GM23338 (cell line): ENCODE results near the gene DRD4. TPM values are rescaled to one million over a fixed set of nuclear protein-coding genes. Genes with fewer than 3 reads are reported as not detected.

Experiments used
- ATAC-seq: fragments of 200-7000 bp; cut with Tn5 transposase; 3 replicates; pipeline ENCODE4 v1.9.1; 2020
- DNase-seq: peaks from one replicate; pipeline ENCODE4 v3.0.0-alpha.2; 2015; ENCODE audit warnings: low spot score
- H2AFZ ChIP-seq: fragments of 200-600 bp; sonication (generic); 2 replicates; pipeline ENCODE4 v1.8.0; 2016; ENCODE audit warnings: antibody characterized with exemption, mild to moderate bottlenecking, moderate library complexity
- H3F3A ChIP-seq: fragments of 200-600 bp; sonication (generic); replicated peaks from 2 replicates; pipeline ENCODE4 v1.8.0; 2017; ENCODE audit warnings: antibody characterized with exemption, mixed run types, low read depth
- H3K27ac ChIP-seq: fragments of 200-600 bp; sonication (generic); 2 replicates; pipeline ENCODE4 v1.6.1; 2016; ENCODE audit warnings: low read depth
- H3K27me3 ChIP-seq: fragments of 200-600 bp; sonication (generic); 2 replicates; pipeline ENCODE4 v1.8.0; 2016; ENCODE audit warnings: mild to moderate bottlenecking, mixed run types, moderate library complexity; ENCODE audit not compliant: insufficient read depth
- H3K36me3 ChIP-seq: fragments of 200-600 bp; sonication (generic); 2 replicates; pipeline ENCODE4 v1.8.0; 2016; ENCODE audit warnings: mild to moderate bottlenecking; ENCODE audit not compliant: insufficient read depth
- H3K4me1 ChIP-seq: fragments of 200-600 bp; sonication (generic); 2 replicates; pipeline ENCODE4 v1.8.0; 2016; ENCODE audit warnings: mild to moderate bottlenecking, moderate library complexity; ENCODE audit not compliant: insufficient read depth
- H3K4me2 ChIP-seq: fragments of 200-600 bp; sonication (generic); 2 replicates; pipeline ENCODE4 v1.7.1; 2017; ENCODE audit warnings: mixed run types
- H3K4me3 ChIP-seq: fragments of 200-600 bp; sonication (generic); 2 replicates; pipeline ENCODE4 v1.6.1; 2016; ENCODE audit warnings: mixed run types
- H3K79me2 ChIP-seq: fragments of 200-600 bp; sonication (generic); replicated peaks from 2 replicates; pipeline ENCODE4 v1.8.0; 2017; ENCODE audit warnings: mild to moderate bottlenecking; ENCODE audit not compliant: insufficient read depth
- H3K9me2 ChIP-seq: fragments of 200-600 bp; sonication (generic); 2 replicates; pipeline ENCODE4 v1.8.0; 2017; ENCODE audit not compliant: insufficient read depth
- H4K20me1 ChIP-seq: fragments of 200-600 bp; sonication (generic); replicated peaks from 2 replicates; pipeline ENCODE4 v1.8.0; 2017; ENCODE audit warnings: mild to moderate bottlenecking; ENCODE audit not compliant: insufficient read depth
- H3K27ac Mint-ChIP-seq: 2 replicates; pipeline ENCODE4 v1.8.0; 2020; ENCODE audit warnings: inconsistent platforms, mild to moderate bottlenecking, moderate library complexity, mixed read lengths
- H3K27me3 Mint-ChIP-seq: 3 replicates; pipeline ENCODE4 v1.8.0; 2022; ENCODE audit warnings: low read depth, mild to moderate bottlenecking, moderate library complexity, mixed read lengths, inconsistent platforms; ENCODE audit not compliant: insufficient read depth, poor library complexity
- H3K36me3 Mint-ChIP-seq: 3 replicates; pipeline ENCODE4 v1.8.0; 2021; ENCODE audit warnings: low read depth, mild to moderate bottlenecking, inconsistent platforms, moderate library complexity, mixed read lengths
- H3K4me1 Mint-ChIP-seq: 3 replicates; pipeline ENCODE4 v1.8.0; 2020; ENCODE audit warnings: mild to moderate bottlenecking, inconsistent platforms, mixed read lengths
- H3K4me3 Mint-ChIP-seq: 3 replicates; pipeline ENCODE4 v1.8.0; 2021; ENCODE audit warnings: moderate library complexity, mild to moderate bottlenecking, inconsistent platforms, mixed read lengths
- H3K9me3 Mint-ChIP-seq: 3 replicates; pipeline ENCODE4 v1.8.0; 2020; ENCODE audit warnings: moderate library complexity, mild to moderate bottlenecking, inconsistent platforms, mixed read lengths
- CREB1 ChIP-seq: fragments of 250-450 bp; sonication (Bioruptor Pico); IDR thresholded peaks from 2 replicates; pipeline ENCODE4 v1.5.0; 2020; ENCODE audit warnings: low read depth, mild to moderate bottlenecking, moderate library complexity
- EZH2phosphoT487 ChIP-seq: fragments of 200-600 bp; sonication (generic); IDR thresholded peaks from one replicate; pipeline ENCODE4 v1.8.1; 2018; ENCODE audit warnings: antibody characterized with exemption; ENCODE audit not compliant: unreplicated experiment
- JUNB ChIP-seq: IDR thresholded peaks from one replicate; pipeline ENCODE4 v1.6.1; 2016; ENCODE audit warnings: antibody characterized with exemption; ENCODE audit not compliant: unreplicated experiment
- NANOG ChIP-seq: IDR thresholded peaks from 2 replicates; pipeline ENCODE4 v1.6.1; 2016; ENCODE audit warnings: antibody characterized with exemption, borderline replicate concordance
- POLR2AphosphoS5 ChIP-seq: IDR thresholded peaks from 2 replicates; pipeline ENCODE4 v1.6.1; 2016; ENCODE audit warnings: antibody characterized with exemption, low read depth
- STAT1 ChIP-seq: IDR thresholded peaks from one replicate; pipeline ENCODE4 v1.6.1; 2016; ENCODE audit warnings: antibody characterized with exemption; ENCODE audit not compliant: unreplicated experiment
- ZNF114 ChIP-seq: fragments of 250-450 bp; sonication (Bioruptor Pico); IDR thresholded peaks from 2 replicates; pipeline ENCODE4 v1.5.0; 2020; ENCODE audit warnings: mild to moderate bottlenecking, moderate library complexity
- polyA plus RNA-seq: library from polyadenylated mRNA; unstranded; fragments of >200 nt; fragmentation: Nextera tagmentation; extraction: Ambion mirVana; gene quantifications from 2 replicates; pipeline ENCODE4 v1.2.1, GENCODE V29; 2016
- total RNA-seq: library from RNA; depleted of rRNA; stranded (reverse); fragments of >200 nt; shearing (Covaris generic); gene quantifications from 2 replicates; pipeline ENCODE4 v1.2.3, GENCODE V29; 2014
- TF ChIP-seq, protein P1 (sequence below): IDR thresholded peaks from one replicate; pipeline ENCODE4 v1.6.1; 2018; ENCODE audit warnings: antibody characterized with exemption; ENCODE audit not compliant: unreplicated experiment
- TF ChIP-seq, protein P2 (sequence below), 2 experiments: fragments of 200-600 bp in 1 of 2; sonication (generic) in 1 of 2; conservative IDR thresholded peaks; 2 replicates each; pipeline versions ENCODE4 v1.5.1 to v1.6.1; 2016 to 2017; ENCODE audit warnings: antibody characterized with exemption in 2 of 2, low read depth in 2 of 2, mild to moderate bottlenecking in 2 of 2, moderate library complexity in 1 of 2

The DRD4 gene
- total and polyA plus RNA-seq, 2 experiments from 2014 or later: 1.0 to 1.8 TPM

- TF ChIP-seq NANOG (no peak), POLR2AphosphoS5 (no peak), EZH2phosphoT487 (no peak), CREB1 (CRISPR knock-in tag) (no peak), ZNF114 (CRISPR knock-in tag) (no peak), STAT1 (no peak), JUNB (no peak)
- TF ChIP-seq, protein P1, sequence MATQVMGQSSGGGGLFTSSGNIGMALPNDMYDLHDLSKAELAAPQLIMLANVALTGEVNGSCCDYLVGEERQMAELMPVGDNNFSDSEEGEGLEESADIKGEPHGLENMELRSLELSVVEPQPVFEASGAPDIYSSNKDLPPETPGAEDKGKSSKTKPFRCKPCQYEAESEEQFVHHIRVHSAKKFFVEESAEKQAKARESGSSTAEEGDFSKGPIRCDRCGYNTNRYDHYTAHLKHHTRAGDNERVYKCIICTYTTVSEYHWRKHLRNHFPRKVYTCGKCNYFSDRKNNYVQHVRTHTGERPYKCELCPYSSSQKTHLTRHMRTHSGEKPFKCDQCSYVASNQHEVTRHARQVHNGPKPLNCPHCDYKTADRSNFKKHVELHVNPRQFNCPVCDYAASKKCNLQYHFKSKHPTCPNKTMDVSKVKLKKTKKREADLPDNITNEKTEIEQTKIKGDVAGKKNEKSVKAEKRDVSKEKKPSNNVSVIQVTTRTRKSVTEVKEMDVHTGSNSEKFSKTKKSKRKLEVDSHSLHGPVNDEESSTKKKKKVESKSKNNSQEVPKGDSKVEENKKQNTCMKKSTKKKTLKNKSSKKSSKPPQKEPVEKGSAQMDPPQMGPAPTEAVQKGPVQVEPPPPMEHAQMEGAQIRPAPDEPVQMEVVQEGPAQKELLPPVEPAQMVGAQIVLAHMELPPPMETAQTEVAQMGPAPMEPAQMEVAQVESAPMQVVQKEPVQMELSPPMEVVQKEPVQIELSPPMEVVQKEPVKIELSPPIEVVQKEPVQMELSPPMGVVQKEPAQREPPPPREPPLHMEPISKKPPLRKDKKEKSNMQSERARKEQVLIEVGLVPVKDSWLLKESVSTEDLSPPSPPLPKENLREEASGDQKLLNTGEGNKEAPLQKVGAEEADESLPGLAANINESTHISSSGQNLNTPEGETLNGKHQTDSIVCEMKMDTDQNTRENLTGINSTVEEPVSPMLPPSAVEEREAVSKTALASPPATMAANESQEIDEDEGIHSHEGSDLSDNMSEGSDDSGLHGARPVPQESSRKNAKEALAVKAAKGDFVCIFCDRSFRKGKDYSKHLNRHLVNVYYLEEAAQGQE: no peak
- no peak for DNase-seq
- Histone ChIP-seq H3K9me2 (no peaks in the 10 kb centered on the region), H3K27me3 (no peaks in the 10 kb centered on the region), H3K4me2 (no peak overlapping the region), H3K79me2 (peaks cover 3% of the 10 kb centered on the region; the same call in 1 of the 2 replicates), H4K20me1 (peaks cover 13% of the 10 kb centered on the region; the same call in 1 of the 2 replicates), H3K27ac (peak overlapping the region; percentile 69; the same call in 1 of the 2 replicates), H2AFZ (no peak overlapping the region), H3K4me1 (no peaks in the 10 kb centered on the region), H3F3A (peaks cover 18% of the 10 kb centered on the region; the same call in 1 of the 2 replicates), H3K4me3 (no peak overlapping the region), H3K36me3 (peaks cover 9% of the 10 kb centered on the region)
- no peak overlapping the region for H3K4me3 Mint-ChIP-seq
- no peaks in the 10 kb centered on the region for H3K9me3 Mint-ChIP-seq
- H3K27me3 Mint-ChIP-seq: peaks cover 3% of the 10 kb centered on the region
- H3K27ac Mint-ChIP-seq: no peak overlapping the region
- ATAC-seq: no peak
- peaks cover 24% of the 10 kb centered on the region for H3K36me3 Mint-ChIP-seq
- H3K4me1 Mint-ChIP-seq: 0 out of 3 replicates have a peak, but pooled peaks cover 3% of the 10 kb centered on the region
Observed at GRCh38 chr11:660681-661444, 23.8 kb downstream of the DRD4 start.

- Mint-ChIP-seq H3K4me3 (no peak overlapping the region; the same call in 2 of the 3 replicates), H3K4me1 (0 out of 3 replicates have a peak, but pooled peaks cover 3% of the 10 kb centered on the region), H3K9me3 (no peaks in the 10 kb centered on the region), H3K36me3 (peaks cover 29% of the 10 kb centered on the region), H3K27ac (no peak overlapping the region; the same call in 1 of the 2 replicates), H3K27me3 (peaks cover 3% of the 10 kb centered on the region)
- peaks cover 3% of the 10 kb centered on the region; the same call in 1 of the 2 replicates for H3K79me2 ChIP-seq
- H3K27ac ChIP-seq: peak overlapping the region; percentile 55; the same call in 1 of the 2 replicates
- TF ChIP-seq NANOG: no peak
- TF ChIP-seq, protein P2, sequence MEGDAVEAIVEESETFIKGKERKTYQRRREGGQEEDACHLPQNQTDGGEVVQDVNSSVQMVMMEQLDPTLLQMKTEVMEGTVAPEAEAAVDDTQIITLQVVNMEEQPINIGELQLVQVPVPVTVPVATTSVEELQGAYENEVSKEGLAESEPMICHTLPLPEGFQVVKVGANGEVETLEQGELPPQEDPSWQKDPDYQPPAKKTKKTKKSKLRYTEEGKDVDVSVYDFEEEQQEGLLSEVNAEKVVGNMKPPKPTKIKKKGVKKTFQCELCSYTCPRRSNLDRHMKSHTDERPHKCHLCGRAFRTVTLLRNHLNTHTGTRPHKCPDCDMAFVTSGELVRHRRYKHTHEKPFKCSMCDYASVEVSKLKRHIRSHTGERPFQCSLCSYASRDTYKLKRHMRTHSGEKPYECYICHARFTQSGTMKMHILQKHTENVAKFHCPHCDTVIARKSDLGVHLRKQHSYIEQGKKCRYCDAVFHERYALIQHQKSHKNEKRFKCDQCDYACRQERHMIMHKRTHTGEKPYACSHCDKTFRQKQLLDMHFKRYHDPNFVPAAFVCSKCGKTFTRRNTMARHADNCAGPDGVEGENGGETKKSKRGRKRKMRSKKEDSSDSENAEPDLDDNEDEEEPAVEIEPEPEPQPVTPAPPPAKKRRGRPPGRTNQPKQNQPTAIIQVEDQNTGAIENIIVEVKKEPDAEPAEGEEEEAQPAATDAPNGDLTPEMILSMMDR (conservative IDR thresholded peaks at IDR 0.05; ENCODE audit: low read depth in 2 of 2): peak; percentile 76 to 91
- H3K4me3 ChIP-seq: no peak overlapping the region
- no peak overlapping the region for H3K4me2 ChIP-seq
- DNase-seq (peak; percentile 78), ATAC-seq (peak; percentile 94)
- H3F3A ChIP-seq: peaks cover 18% of the 10 kb centered on the region; the same call in 1 of the 2 replicates
- no peak overlapping the region for H2AFZ ChIP-seq
- no peaks in the 10 kb centered on the region for H3K27me3 ChIP-seq
- no peaks in the 10 kb centered on the region for H3K4me1 ChIP-seq
- no peaks in the 10 kb centered on the region for H3K9me2 ChIP-seq
- peaks cover 17% of the 10 kb centered on the region; the same call in 1 of the 2 replicates for H4K20me1 ChIP-seq
- peaks cover 4% of the 10 kb centered on the region; the same call in 1 of the 2 replicates for H3K36me3 ChIP-seq
Observed at GRCh38 chr11:662689-663274, 25.7 kb downstream of the DRD4 start.
